ENCODE data around the gene MISFA. TPM values are rescaled to one million over a fixed set of nuclear protein-coding genes. Genes with fewer than 3 reads are reported as not detected.
A peak's percentile ranks its signal among the peaks of the same experiment; 100 is the strongest.
"Not testable (repeated sequence)": the region's sequence is repeated elsewhere in the genome, so short reads cannot be mapped to it uniquely, and the experiment has no call there.

The MISFA gene
- polyA plus RNA-seq, 6 donors from 2014 or later, result 0.43 to 0.94 (median 0.51) TPM; not detected in 1

DNA sequence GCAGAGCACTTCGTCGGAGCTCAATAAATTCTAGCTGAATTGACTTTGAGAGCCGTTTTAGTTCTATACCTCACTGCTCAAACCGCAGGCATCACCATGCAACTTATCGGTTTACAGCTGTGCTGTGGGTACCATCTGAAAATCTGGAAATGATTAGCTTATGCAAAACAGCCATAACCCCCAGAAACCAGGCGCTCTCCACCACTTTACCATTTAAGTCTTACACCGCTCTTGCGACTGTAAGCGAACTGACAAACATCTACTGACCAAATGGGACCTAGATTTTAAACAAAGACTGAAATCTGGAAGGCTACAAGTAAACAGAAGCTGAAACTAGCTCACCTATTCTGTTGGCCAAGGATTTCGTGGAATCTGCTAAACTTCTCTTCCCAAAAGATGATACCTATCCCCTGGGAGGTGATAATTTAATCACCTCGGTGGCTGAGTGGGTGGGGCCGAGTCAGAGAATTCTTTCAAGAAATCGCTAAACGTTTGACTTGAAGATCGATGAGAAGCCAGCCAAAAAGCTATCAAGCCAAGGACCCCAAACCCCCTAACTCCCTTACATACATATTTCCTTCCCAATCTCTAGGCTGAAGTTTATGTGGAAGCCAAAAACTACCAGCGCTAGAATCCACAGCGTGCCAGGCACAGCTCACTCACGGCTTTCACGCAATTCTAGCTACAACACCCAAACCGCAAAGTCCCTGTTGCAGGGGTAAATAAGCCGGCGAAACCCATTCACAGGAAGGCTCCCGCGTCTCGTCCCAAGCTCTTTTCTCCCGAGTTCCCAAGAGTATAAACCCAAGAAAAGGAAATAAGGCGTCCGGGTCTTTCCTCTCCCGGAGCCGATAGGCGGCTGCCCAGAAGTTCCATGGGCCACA is 33.9 kb downstream of the MISFA start:
- ATAC-seq (ENCODE audit: low read depth in 2 of 2) (no peak), DNase-seq (no peak)
- Mint-ChIP-seq H3K36me3 (no peaks in the 10 kb centered on the region), H3K9me3 (no peaks in the 10 kb centered on the region), H3K27ac (peak overlapping the region; percentile 96 to 100 (median 98)), H3K27me3 (peaks cover 6 to 9% (median 9%) of the 10 kb centered on the region in 3 donors), H3K4me1 (peaks cover 20 to 36% (median 27%) of the 10 kb centered on the region in 3 donors), H3K4me3 (peak overlapping the region; percentile 86 to 99 (median 95))

DNA sequence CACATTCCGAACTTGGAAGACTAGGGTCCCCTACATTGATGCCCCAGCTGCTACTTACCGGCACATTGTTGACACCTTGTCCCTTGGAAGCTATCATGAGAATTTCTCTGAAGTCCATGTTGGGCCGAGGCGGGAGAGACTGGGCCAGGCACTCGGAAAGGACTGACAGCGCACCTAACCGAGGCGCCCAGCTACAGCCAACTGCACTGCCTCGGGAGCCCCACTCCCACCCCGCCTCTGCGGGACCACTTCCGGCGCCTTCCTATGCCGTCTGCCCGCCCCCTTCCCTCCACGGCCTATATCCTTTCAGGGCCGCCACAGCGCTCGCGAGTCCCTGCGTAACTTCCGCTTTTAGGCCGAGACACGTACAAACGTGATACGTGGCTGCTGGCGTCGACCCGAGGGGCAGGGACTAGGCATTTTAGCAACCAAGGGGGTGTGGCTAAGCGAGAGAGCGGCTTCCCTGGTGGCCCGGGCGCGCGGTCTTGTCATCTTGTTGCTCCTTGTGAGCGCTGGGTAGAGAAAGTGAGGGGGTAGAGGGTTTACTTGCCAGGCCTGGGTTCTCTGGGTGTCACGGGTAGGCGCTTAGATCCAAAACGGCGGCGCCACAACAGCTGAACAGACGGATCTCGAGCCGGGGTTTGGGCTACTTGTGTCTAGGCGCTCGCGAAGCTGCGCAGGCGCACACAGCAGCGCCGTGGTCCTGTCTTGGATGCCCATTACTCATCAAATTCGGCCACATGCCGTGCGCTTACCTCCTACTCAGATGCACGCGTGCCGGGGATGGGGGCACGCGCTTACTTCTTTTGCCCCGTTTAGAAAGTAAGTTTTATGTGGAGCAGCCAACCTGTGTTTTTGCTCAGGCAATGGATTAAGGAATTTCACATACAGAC is 34.8 kb downstream of the MISFA start, which contains the start of gene SPTY2D1:
Gene SPTY2D1 (minus strand): TSS at position 203 of the 893 bp plus-strand sequence. CDS start 85 bp downstream, at position 118.
- ATAC-seq (ENCODE audit: low read depth in 2 of 2), result peak; percentile 95
- Mint-ChIP-seq H3K9me3 (no peaks in the 10 kb centered on the region), H3K27ac (peak within 1 kb of the TSS; percentile 96 to 100 (median 98)), H3K4me3 (peak within 1 kb of the TSS; percentile 86 to 99 (median 95)), H3K27me3 (peaks cover 6 to 9% (median 9%) of the 10 kb centered on the region in 3 donors), H3K4me1 (peaks cover 18 to 29% (median 25%) of the 10 kb centered on the region in 3 donors), H3K36me3 (no peaks in the 10 kb centered on the region)
- peak; percentile 97 for DNase-seq

DNA sequence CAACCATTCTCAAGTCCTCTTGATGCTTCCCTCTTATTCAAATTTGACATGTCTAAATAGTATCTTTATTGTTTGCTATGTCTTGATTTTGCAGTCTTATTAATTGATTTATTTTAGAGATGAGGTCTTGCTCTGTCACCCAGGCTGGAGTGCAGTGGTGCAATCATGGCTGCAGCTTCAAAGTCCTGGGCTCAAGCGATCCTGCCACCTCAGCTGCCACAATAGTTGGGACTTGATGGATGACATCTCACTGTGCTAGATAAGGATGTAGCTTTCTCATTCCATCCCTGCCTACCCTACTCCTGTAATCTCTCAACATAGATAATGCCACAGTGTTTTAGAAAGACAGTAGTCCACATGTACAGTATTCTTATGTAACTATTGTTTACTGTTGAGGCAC is 42.1 kb downstream of the MISFA start:
- no peak overlapping the region for H3K4me3 Mint-ChIP-seq
- H3K36me3 Mint-ChIP-seq, result no peaks in the 10 kb centered on the region
- no peaks in the 10 kb centered on the region for H3K9me3 Mint-ChIP-seq
- H3K4me1 Mint-ChIP-seq, result no peaks in the 10 kb centered on the region
- DNase-seq (no peak), ATAC-seq (ENCODE audit: low read depth in 2 of 2) (no peak)
- peaks cover 20 to 28% (median 23%) of the 10 kb centered on the region in 3 donors for H3K27me3 Mint-ChIP-seq
- H3K27ac Mint-ChIP-seq, result no peak overlapping the region

DNA sequence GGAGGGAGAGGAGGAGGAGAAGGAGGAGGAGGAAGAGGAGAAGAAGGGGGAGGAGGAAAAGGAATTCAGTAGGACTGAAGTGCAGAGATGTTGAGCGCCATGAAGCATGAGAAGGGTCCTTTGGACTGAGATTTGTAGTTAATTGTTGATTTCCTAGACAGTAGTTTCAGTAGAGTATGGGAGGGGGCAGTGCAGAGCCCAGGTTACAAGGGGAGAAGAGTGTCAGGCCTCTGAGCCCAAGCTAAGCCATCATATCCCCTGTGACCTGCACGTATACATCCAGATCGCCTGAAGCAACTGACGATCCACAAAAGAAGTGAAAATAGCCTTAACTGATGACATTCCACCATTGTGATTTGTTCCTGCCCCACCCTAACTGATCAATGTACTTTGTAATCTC is 43.4 kb downstream of the MISFA start:
- not testable (repeated sequence) for DNase-seq; H3K4me1 Mint-ChIP-seq; H3K36me3 Mint-ChIP-seq; H3K4me3 Mint-ChIP-seq; H3K9me3 Mint-ChIP-seq; ATAC-seq (ENCODE audit: low read depth in 2 of 2)
- Mint-ChIP-seq H3K27ac (peak overlapping the region in 1 of 6 donors; percentile 51), H3K27me3 (peaks cover 11 to 22% (median 14%) of the 10 kb centered on the region in 3 donors)

DNA sequence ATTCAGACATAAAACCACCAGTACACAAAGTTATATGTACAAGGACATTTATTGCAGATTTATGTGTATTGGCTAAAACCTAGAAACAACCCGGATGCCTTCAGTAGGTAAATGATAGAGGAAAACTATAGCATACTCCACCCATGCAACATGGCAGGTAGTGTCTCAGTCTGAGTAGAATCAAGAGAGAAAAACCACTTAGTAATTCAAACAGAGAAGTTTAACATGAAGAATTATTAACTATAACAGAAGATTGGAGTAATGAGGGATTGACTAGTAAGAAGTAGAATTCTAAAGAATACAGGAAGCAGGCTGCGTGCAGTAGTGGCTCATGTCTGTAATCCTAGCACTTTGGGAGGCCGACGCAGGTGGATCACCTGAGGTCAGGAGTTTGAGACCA is 50.8 kb downstream of the MISFA start:
- DNase-seq (no peak), ATAC-seq (ENCODE audit: low read depth in 2 of 2) (no peak)
- no peaks in the 10 kb centered on the region for H3K36me3 Mint-ChIP-seq
- H3K27me3 Mint-ChIP-seq, result no peaks in the 10 kb centered on the region
- peaks cover 0 to 3% (median 0%) of the 10 kb centered on the region in 7 donors for H3K9me3 Mint-ChIP-seq
- H3K4me3 Mint-ChIP-seq, result no peak overlapping the region
- H3K27ac Mint-ChIP-seq, result no peak overlapping the region
- peaks cover 0 to 4% (median 4%) of the 10 kb centered on the region in 3 donors for H3K4me1 Mint-ChIP-seq

DNA sequence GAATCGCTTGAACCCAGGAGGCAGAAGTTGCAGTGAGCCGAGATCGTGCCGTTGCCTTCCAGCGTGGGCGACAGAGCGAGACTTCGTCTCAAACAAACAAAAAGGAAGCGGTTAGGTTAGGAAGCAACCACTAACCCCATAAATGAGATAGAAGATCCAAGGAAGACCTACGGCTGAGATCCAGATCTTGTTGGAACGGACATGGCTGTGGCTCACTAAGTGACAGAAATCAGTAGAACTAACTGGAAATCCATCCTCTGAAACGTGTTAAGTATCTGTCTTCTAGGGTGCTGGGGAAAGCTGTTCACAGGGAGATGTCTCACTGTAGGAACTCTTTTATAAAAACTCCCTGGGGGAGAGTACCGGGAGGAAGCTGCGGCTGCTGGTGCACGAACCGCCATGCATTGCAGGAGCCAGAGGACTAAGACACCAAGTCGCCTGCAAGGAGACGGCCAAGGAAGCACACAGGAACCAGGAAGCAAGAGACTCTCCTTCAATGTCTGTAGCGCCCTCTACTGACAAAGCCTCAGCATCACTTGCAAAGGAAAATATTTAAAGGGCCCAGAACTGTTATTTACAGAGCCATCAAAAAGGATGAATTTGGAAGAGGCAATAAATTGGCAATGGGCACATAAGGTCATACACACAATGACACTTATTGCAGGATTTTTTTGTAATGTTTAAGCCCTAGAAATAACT is 51.4 kb downstream of the MISFA start:
- Mint-ChIP-seq H3K27ac (peak overlapping the region in 1 of 6 donors; percentile 32), H3K36me3 (no peaks in the 10 kb centered on the region), H3K27me3 (no peaks in the 10 kb centered on the region), H3K4me1 (peaks cover 0 to 4% (median 4%) of the 10 kb centered on the region in 3 donors), H3K9me3 (peaks cover 0 to 3% (median 0%) of the 10 kb centered on the region in 7 donors), H3K4me3 (no peak overlapping the region)
- ATAC-seq (ENCODE audit: low read depth in 2 of 2), result no peak
- DNase-seq, result no peak

Other genes with a start within 250 kb of the MISFA start
- gene LDHA, start 205.2 kb upstream of the MISFA start, polyA plus RNA-seq (ENCODE audit: low read depth in 6 of 6), result 100 to 1,000 TPM; 224 to 298 (median 251) TPM
- 1 to 10 TPM in 1 of 6 donors, not detected in 5; 4.2 TPM for gene LDHC, start 187.5 kb upstream of the MISFA start, polyA plus RNA-seq (ENCODE audit: low read depth in 6 of 6)
- gene LDHAL6A, start 143.9 kb upstream of the MISFA start, polyA plus RNA-seq (ENCODE audit: low read depth in 6 of 6), result under 1 TPM in 1 of 6 donors, not detected in 5; 0.50 TPM
- gene TSG101, start 72.8 kb upstream of the MISFA start, polyA plus RNA-seq (ENCODE audit: low read depth in 6 of 6), result 100 to 1,000 TPM in 1 of 6 donors, 10 to 100 TPM in 5; 72.9 to 101 (median 87.0) TPM
- 10 to 100 TPM in 2 of 6 donors, 1 to 10 TPM in 4; 6.6 to 12.4 (median 8.9) TPM for gene UEVLD, start 11.1 kb upstream of the MISFA start, polyA plus RNA-seq (ENCODE audit: low read depth in 6 of 6)
- 10 to 100 TPM in 4 of 6 donors, 1 to 10 TPM in 2; 3.8 to 15.5 (median 10.9) TPM for gene SPTY2D1, start 34.6 kb downstream of the MISFA start, polyA plus RNA-seq (ENCODE audit: low read depth in 6 of 6)
- gene TMEM86A, start 99.0 kb downstream of the MISFA start, polyA plus RNA-seq (ENCODE audit: low read depth in 6 of 6), result 1 to 10 TPM in 1 of 6 donors, under 1 TPM in 4, not detected in 1; 0.45 to 1.1 (median 0.81) TPM
- 1 to 10 TPM; 1.8 to 3.9 (median 2.9) TPM for gene IGSF22, start 126.4 kb downstream of the MISFA start, polyA plus RNA-seq (ENCODE audit: low read depth in 6 of 6)
- not detected for gene PTPN5, start 192.0 kb downstream of the MISFA start, polyA plus RNA-seq (ENCODE audit: low read depth in 6 of 6)

Data from naive B cell (primary cell).